Liver (tissue), 3 donors: ENCODE results near the gene EXPH5.

Experiments
- FOXA1 ChIP-seq: IDR thresholded peaks from 2 replicates; pipeline ENCODE4 v1.6.1; 2016; ENCODE audit warnings: antibody characterized with exemption
- GABPA ChIP-seq, 2 donors: IDR thresholded peaks in 1 of 2; conservative IDR thresholded peaks in 1 of 2; 2 replicates each; pipeline ENCODE4 v1.6.1; 2016; ENCODE audit warnings: antibody characterized with exemption in 2 of 2, mild to moderate bottlenecking in 1 of 2, moderate library complexity in 1 of 2
- HNF4A ChIP-seq, 2 donors: conservative IDR thresholded peaks; 2 replicates each; pipeline ENCODE4 v1.6.1; 2016; ENCODE audit warnings: antibody characterized with exemption in 2 of 2, mild to moderate bottlenecking in 2 of 2
- JUND ChIP-seq, 2 donors: IDR thresholded peaks; 2 replicates each; pipeline ENCODE4 v1.6.1; 2016; ENCODE audit warnings: antibody characterized with exemption in 2 of 2
- RAD21 ChIP-seq, 2 donors: IDR thresholded peaks; 2 replicates each; pipeline ENCODE4 v1.6.1; 2016; ENCODE audit warnings: antibody characterized with exemption in 2 of 2, mild to moderate bottlenecking in 2 of 2
- TAF1 ChIP-seq: conservative IDR thresholded peaks from 2 replicates; pipeline ENCODE4 v1.6.1; 2016; ENCODE audit warnings: antibody characterized with exemption, mild to moderate bottlenecking
- YY1 ChIP-seq: IDR thresholded peaks from 2 replicates; pipeline ENCODE4 v1.6.1; 2016; ENCODE audit warnings: antibody characterized with exemption, mild to moderate bottlenecking
- TF ChIP-seq, protein P1 (sequence below): fragments of 150-350 bp; IDR thresholded peaks from 2 replicates; pipeline ENCODE4 v1.5.1; 2017; ENCODE audit warnings: improper control_type of control experiment, low read depth, low read length; ENCODE audit not compliant: missing input control
- TF ChIP-seq, protein P2 (sequence below): IDR thresholded peaks from 2 replicates; pipeline ENCODE4 v1.6.1; 2016; ENCODE audit warnings: antibody characterized with exemption
- TF ChIP-seq, protein P3 (sequence below): IDR thresholded peaks from 2 replicates; pipeline ENCODE4 v1.6.1; 2016; ENCODE audit warnings: antibody characterized with exemption, mild to moderate bottlenecking
- TF ChIP-seq, protein P4 (sequence below): IDR thresholded peaks from 2 replicates; pipeline ENCODE4 v1.6.1; 2016; ENCODE audit warnings: antibody characterized with exemption
- donor health status: healthy.
- donor health status: healthy.

DNA sequence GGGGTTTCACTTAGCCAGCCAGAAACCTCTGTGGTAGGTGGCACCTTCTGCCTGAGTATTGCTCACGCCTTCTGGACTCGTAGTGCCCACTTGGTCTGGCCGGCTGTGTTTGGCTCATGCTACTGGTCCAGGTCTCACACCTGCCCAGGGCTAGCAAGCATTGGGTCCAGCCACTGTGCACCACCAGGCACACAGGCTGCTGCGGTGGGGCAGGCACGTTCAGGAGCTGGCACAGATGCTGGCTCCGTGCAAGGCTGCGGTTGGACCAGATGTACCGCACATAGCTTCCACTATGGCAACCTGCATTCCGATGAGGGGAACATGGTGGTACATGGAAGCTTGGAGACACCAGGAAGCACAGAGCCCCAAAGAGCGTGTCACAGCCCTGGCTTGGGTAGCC lies 34.8 kb upstream of the EXPH5 start:
- TF ChIP-seq, protein P1, sequence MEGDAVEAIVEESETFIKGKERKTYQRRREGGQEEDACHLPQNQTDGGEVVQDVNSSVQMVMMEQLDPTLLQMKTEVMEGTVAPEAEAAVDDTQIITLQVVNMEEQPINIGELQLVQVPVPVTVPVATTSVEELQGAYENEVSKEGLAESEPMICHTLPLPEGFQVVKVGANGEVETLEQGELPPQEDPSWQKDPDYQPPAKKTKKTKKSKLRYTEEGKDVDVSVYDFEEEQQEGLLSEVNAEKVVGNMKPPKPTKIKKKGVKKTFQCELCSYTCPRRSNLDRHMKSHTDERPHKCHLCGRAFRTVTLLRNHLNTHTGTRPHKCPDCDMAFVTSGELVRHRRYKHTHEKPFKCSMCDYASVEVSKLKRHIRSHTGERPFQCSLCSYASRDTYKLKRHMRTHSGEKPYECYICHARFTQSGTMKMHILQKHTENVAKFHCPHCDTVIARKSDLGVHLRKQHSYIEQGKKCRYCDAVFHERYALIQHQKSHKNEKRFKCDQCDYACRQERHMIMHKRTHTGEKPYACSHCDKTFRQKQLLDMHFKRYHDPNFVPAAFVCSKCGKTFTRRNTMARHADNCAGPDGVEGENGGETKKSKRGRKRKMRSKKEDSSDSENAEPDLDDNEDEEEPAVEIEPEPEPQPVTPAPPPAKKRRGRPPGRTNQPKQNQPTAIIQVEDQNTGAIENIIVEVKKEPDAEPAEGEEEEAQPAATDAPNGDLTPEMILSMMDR, result no peak
- TF ChIP-seq TAF1 (no peak), FOXA1 (no peak), RAD21 (IDR thresholded peaks at IDR 0.05) (no peak), HNF4A (conservative IDR thresholded peaks at IDR 0.05) (no peak), YY1 (no peak), JUND (IDR thresholded peaks at IDR 0.05) (no peak), GABPA (IDR thresholded peaks at IDR 0.05 in 1 of 2, conservative IDR thresholded peaks at IDR 0.05 in 1 of 2) (no peak)
- TF ChIP-seq, protein P2, sequence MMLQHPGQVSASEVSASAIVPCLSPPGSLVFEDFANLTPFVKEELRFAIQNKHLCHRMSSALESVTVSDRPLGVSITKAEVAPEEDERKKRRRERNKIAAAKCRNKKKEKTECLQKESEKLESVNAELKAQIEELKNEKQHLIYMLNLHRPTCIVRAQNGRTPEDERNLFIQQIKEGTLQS, result no peak
- TF ChIP-seq, protein P3, sequence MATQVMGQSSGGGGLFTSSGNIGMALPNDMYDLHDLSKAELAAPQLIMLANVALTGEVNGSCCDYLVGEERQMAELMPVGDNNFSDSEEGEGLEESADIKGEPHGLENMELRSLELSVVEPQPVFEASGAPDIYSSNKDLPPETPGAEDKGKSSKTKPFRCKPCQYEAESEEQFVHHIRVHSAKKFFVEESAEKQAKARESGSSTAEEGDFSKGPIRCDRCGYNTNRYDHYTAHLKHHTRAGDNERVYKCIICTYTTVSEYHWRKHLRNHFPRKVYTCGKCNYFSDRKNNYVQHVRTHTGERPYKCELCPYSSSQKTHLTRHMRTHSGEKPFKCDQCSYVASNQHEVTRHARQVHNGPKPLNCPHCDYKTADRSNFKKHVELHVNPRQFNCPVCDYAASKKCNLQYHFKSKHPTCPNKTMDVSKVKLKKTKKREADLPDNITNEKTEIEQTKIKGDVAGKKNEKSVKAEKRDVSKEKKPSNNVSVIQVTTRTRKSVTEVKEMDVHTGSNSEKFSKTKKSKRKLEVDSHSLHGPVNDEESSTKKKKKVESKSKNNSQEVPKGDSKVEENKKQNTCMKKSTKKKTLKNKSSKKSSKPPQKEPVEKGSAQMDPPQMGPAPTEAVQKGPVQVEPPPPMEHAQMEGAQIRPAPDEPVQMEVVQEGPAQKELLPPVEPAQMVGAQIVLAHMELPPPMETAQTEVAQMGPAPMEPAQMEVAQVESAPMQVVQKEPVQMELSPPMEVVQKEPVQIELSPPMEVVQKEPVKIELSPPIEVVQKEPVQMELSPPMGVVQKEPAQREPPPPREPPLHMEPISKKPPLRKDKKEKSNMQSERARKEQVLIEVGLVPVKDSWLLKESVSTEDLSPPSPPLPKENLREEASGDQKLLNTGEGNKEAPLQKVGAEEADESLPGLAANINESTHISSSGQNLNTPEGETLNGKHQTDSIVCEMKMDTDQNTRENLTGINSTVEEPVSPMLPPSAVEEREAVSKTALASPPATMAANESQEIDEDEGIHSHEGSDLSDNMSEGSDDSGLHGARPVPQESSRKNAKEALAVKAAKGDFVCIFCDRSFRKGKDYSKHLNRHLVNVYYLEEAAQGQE, result no peak
- TF ChIP-seq, protein P4, sequence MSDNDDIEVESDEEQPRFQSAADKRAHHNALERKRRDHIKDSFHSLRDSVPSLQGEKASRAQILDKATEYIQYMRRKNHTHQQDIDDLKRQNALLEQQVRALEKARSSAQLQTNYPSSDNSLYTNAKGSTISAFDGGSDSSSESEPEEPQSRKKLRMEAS, result no peak
